ENCODE measurements around the gene MCTS1. TPM values are rescaled to one million over a fixed set of nuclear protein-coding genes. Genes with fewer than 3 reads are reported as not detected.

MCTS1 gene
- total RNA-seq, 1 experiment from 2014 or later = 27.7 TPM

DNA sequence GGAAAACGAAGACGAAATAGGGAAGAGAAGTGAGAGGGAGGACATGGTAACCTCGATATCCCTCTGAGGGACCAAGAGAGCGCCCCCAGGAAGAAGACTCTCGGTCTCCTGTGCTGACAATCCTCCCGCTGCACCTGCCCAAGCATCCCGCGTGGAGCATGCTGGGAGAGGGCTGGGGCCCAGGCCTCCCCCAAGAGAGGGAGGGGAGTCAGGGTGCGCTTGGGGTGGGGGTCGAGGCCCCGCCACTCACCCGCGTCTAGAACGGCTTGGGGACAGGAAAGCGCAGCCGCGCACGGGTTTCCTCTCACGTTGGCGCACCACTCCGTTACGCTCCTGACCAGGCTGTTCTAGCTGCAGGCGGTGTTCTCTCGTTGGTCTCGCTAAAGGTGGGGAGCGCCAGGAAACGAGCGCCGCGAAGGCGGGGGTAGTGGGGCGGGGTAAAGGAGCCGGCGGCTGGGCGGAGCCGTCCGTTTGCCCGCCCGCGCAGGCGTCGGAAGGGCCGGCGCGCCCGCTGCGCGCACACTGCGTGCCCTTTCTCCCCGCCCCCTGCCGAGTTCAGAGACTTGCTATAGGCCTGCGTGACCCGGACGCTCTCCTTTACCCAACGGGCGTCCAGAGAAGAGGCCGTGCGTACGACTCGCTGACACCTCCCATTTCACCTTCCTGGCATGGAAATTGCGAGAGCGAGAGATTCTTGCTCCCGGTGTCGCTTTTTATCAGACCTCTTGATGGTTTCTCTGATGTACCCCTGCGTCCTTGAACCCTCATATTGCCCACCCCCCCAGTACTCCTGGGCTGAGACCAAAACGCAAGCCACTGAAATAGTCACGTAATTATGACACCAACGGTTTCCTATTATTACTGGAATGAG lies 26.0 kb downstream of the MCTS1 start, which contains the start of gene C1GALT1C1:
C1GALT1C1 (minus strand) TSS at position 388 of the 871 bp plus-strand sequence. CDS start 2,888 bp downstream, outside the sequence.
- Histone ChIP-seq H3T11ph (ENCODE audit: low read length) (no peak within 1 kb of the TSS), H3K27ac (ENCODE audit: insufficient read length, low read depth, low read length) (no peak within 1 kb of the TSS), H3K79me2 (ENCODE audit: insufficient read depth, low read length) (no peaks in the 10 kb centered on the region), H3K23me2 (ENCODE audit: insufficient read length, low read depth, low read length, poor library complexity, severe bottlenecking) (no peaks in the 10 kb centered on the region), H3K56ac (ENCODE audit: insufficient read length, low read depth, low read length) (no peak within 1 kb of the TSS), H3K4me1 (ENCODE audit: insufficient read depth, low read length) (no peaks in the 10 kb centered on the region), H2AK5ac (ENCODE audit: insufficient read length, low read length) (no peak within 1 kb of the TSS), H3K14ac (ENCODE audit: insufficient read depth, low read length) (0 out of 2 replicates have a peak within 1 kb of the TSS, but pooled peaks have one; percentile 31), H3K4ac (ENCODE audit: low read depth, low read length) (no peak within 1 kb of the TSS), H2BK12ac (ENCODE audit: insufficient read length, low read depth, low read length) (no peak within 1 kb of the TSS), H3K4me2 (ENCODE audit: insufficient read depth, insufficient read length, low read length) (peak within 1 kb of the TSS; percentile 45), H4K8ac (replicated peaks; ENCODE audit: insufficient read length, low read depth, low read length) (no peak within 1 kb of the TSS), H2BK120ac (ENCODE audit: low read depth, low read length, poor library complexity, severe bottlenecking) (no peak within 1 kb of the TSS), H2AFZ (ENCODE audit: low read length) (no peak within 1 kb of the TSS), H3K18ac (ENCODE audit: insufficient read length, low read depth, low read length) (no peak within 1 kb of the TSS), H2BK15ac (ENCODE audit: low read depth, low read length) (no peak within 1 kb of the TSS), H3K79me1 (ENCODE audit: insufficient read depth, low read depth, low read length, poor library complexity, severe bottlenecking) (no peaks in the 10 kb centered on the region), H2BK20ac (ENCODE audit: low read depth, low read length, poor library complexity, severe bottlenecking) (no peak within 1 kb of the TSS), H4K5ac (ENCODE audit: insufficient read length, low read depth, low read length) (no peak within 1 kb of the TSS), H4K20me1 (ENCODE audit: control insufficient read depth, insufficient read depth, insufficient read length) (no peaks in the 10 kb centered on the region), H3K27me3 (ENCODE audit: insufficient read depth, low read length) (no peaks in the 10 kb centered on the region), H4K91ac (ENCODE audit: insufficient read length, low read depth, low read length) (no peak within 1 kb of the TSS), H2BK5ac (ENCODE audit: insufficient read length, low read length) (no peak within 1 kb of the TSS), H3K23ac (ENCODE audit: insufficient read length, low read depth, low read length) (no peak within 1 kb of the TSS), H3K9ac (ENCODE audit: extremely low read depth, insufficient read length, low read length) (peak within 1 kb of the TSS; percentile 64), H3K9me3 (ENCODE audit: control insufficient read depth, low read depth, low read length) (peaks cover 4% of the 10 kb centered on the region)
- TF ChIP-seq, protein P1, sequence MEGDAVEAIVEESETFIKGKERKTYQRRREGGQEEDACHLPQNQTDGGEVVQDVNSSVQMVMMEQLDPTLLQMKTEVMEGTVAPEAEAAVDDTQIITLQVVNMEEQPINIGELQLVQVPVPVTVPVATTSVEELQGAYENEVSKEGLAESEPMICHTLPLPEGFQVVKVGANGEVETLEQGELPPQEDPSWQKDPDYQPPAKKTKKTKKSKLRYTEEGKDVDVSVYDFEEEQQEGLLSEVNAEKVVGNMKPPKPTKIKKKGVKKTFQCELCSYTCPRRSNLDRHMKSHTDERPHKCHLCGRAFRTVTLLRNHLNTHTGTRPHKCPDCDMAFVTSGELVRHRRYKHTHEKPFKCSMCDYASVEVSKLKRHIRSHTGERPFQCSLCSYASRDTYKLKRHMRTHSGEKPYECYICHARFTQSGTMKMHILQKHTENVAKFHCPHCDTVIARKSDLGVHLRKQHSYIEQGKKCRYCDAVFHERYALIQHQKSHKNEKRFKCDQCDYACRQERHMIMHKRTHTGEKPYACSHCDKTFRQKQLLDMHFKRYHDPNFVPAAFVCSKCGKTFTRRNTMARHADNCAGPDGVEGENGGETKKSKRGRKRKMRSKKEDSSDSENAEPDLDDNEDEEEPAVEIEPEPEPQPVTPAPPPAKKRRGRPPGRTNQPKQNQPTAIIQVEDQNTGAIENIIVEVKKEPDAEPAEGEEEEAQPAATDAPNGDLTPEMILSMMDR (conservative IDR thresholded peaks at IDR 0.05) = no peak
- Mint-ChIP-seq H3K27me3 (ENCODE audit: low read depth) (no peaks in the 10 kb centered on the region; the same call in 1 of the 2 replicates), H3K9me3 (peaks cover 41 to 53% of the 10 kb centered on the region in 2 experiments), H3K27ac (peak within 1 kb of the TSS; percentile 88 to 97 (median 91); a peak in 6 of 7 replicates), H3K4me3 (peak within 1 kb of the TSS; percentile 80 to 89), H3K4me1 (no peaks in the 10 kb centered on the region), H3K36me3 (ENCODE audit: insufficient read depth in 1 of 3, low read depth in 3 of 3) (peaks cover 2 to 5% (median 5%) of the 10 kb centered on the region in 3 experiments; a peak in 3 of 7 replicates)
- peak; percentile 94 for DNase-seq
- WGBS (ENCODE audit: extremely low coverage, insufficient read length, low lambda C conversion rate) = no CpG with 5 or more reads among the region's 68 CpGs
